Activated T-cell treated with anti-CD3 and anti-CD28 coated beads for 1 hour (primary cell): ENCODE measurements around the gene SMAD7.

Source experiments
- DNase-seq: peaks from one replicate; pipeline ENCODE4 v3.0.0-alpha.2; 2020; ENCODE audit warnings: low read depth

Gene SMAD7

DNA sequence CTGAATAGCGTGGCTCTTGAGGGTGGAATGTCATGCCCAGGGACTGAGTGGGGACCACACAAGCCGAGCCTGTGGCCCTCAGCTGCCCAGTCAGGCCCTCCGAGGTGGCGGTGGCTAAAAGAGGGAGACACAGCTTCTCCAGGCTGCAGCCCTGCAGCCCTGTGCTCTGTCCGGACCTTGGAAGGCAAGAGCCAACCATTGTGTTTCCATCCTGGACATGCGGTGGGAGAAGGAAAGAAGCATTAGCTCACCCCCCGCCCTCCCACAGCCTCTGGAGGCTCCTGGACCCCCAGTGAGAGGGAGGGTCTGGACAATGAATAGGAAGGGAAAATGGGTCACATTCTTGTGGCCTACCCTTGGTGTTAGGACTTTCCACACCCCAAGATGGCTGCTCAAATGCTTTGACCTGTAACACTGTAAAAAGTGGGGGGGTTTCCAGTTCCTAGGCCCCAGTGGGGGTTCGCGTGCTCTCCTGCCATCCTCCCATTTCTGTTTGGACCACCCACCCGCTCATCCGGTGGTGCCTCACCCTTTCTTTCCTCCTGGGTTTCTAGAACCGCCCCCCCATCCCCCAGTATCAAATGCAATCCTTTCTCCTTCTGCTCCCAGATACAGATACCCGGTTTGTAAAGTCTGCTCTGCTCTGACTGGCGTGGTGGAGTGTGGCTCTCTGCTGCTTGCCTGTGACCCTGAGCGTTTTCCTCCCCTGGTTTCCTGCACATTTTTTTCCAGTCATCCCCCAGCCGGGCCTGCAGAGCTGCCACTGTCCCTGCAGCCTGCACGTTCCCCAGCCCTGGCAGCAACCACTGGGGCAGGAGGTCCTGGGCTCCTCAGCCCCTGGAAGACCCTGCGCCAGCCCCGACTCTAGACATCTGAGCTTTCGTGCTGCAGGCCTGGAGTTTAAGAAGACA lies 36.3 kb upstream of the SMAD7 start:
- DNase-seq: no peak

DNA sequence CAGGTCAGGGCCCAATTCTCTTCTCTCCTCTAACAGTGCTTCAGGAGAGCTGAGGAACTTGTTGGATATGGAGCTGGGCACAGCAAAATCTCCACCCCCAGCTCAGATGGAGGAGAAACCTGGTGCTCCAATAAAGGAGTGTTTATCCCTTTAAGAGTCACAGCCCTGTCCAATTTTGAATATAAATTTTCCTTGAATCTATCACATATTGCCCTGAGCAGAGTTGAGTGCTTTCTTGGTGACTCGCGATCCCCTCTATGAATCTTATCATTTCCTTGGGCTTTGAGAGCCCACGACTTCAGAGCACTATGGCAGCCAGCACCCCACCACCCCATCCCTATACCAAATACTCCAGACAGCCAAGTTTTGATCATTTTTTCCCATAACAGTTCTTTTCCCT lies 34.4 kb upstream of the SMAD7 start:
- DNase-seq: no peak

DNA sequence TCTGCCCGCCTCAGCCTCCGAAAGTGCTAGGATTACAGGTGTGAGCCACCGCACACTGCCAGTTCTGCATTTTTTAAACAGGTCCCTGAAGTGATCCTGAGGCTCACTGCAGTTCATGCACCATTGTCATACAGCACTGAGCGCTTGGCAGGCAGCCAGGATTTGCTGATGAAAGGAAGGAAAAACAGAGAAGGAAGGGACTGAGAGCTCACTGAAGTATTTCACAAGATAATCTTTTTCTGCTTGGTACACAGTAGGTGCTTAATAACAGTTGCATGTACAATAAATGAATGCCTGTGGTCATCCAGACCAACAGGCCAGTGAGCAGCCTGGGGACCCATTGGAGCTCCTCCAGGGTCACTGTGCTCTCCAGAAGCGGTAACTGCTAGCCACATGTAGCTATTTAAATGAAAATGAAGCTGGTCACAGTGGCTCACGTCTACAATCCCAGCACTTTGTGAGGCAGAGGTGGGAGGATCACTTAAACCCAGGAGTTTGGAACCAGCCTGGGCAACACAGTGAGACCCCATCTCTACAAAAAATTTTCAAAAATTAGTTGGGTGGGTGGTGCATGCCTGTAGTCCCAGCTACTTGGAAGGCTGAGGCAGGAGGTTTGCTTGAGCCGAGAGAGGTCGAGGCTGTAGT lies 33.1 kb upstream of the SMAD7 start:
- DNase-seq: no peak

DNA sequence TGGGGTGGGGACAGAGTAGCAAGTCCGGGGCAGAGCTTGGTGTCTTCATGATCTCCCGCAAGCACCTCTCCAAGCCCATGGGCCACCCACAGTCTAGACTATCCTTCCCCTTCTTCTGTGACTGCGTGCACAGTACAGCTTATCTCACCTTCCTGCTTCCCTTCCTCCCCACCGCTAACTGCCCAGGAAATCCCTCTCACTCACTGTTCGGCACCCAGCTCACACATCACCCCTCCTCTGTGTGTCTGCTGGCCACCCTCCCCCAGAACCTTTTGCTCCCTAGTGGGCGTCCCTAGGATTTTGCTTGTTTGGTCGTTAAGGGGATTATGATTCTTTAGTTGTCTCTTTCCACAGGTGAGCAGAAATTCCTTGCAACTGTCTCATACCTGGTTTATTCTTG lies 31.5 kb upstream of the SMAD7 start:
- no peak for DNase-seq

DNA sequence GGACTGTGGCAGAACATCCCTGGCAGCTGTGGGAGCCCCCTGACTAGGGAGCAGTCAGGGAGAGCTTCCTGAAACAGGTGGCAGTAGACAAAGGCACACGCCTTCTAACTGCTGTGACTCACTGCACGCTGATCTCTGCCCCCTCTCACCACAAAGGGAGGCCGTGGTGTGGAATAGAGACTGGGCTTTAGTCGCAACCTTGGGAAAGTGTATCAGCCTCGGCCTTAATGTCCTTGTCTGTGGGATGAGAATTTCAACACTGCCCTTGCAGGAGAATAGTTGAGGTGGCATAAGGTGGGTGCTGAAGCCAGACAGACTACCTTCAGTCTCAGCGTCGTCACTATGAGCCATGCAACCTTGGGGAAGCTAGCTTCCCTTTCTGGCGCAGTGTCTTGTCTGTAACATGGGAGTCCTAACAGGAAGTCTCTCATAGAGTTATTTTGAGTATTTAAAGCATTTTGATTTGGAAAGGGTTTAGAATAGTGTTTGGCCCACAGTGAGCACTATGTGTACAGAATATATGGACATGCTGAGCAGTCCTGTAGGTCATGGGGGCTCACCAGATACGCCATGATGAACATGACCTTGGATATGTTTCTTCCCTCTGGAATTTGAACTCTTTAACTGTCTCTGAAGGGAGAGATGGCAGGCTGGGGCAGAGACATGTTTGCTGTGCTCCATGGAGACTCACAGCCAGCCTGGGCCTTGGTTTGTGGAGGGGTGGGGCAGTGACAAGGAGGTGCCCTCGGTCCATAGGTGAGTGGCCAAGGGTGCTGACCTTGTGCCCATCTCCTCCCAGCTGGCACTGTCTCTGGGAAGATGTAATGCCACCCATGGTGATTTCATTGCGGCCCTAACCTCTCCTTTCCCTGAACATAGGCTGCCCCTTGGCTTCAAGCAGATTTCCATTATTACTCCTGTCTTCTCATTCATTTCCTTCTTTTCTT lies 29.5 kb upstream of the SMAD7 start:
- no peak for DNase-seq

DNA sequence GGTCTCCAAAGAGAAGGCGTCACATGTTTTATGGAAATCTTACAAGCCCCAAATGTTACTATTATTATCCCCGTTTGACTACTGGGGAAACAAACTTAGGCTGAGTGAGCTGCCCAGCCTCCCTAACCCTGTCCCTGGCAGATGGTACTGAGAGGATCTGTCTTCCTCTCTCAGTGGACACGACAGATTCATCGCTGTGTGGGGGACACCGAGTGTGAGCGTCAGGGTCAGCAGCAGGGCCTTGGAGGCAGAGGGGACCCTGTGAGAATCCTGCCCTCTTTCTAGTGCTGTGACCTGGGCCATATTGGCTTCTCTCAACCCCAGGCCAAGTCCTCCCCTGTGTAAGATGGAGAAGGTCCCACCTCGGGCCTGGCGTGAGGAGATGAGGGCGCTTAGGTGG lies 27.1 kb upstream of the SMAD7 start:
- no peak for DNase-seq

DNA sequence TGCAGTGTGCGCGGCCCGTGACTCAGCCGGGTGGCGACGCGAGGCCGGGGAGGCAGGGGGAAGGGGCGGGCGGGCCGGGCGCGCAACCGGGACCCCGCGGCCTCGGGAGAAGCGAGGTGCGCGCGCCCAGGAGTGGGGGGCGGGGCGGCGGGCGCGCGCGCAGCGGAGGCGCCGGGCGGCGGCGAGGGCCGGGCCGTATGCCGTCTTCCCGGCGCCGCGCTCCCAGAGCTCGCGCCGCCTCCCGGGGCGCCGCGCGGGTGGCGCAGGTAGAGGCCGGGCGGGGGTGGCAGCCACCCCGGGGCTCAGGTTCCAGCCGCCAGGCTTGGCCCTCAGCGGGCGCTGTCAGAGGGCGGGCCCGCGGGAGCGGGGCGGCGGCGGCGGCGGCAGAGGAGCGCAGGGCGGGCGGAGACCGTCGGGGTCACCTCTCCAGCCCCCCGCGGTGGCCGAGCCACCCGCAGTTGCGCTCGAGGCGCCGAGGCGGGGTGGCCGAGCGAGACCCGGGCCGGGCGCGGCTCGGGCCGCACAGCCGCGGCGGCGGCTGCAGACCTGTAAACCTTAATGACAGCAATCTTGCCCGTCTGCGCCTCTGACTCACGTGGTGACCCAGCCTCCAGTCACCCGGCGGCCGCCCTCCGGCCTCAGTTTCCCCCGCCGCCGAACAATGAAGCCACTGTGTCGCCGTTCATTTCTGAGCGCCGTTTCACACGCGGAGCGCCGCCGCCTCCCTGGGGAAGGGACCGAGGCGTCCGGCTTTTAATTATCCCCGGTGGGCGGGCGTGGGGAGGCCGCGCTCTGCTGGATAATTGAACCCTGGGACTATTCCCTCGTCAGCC lies 25.3 kb upstream of the SMAD7 start:
- peak; percentile 39 for DNase-seq

DNA sequence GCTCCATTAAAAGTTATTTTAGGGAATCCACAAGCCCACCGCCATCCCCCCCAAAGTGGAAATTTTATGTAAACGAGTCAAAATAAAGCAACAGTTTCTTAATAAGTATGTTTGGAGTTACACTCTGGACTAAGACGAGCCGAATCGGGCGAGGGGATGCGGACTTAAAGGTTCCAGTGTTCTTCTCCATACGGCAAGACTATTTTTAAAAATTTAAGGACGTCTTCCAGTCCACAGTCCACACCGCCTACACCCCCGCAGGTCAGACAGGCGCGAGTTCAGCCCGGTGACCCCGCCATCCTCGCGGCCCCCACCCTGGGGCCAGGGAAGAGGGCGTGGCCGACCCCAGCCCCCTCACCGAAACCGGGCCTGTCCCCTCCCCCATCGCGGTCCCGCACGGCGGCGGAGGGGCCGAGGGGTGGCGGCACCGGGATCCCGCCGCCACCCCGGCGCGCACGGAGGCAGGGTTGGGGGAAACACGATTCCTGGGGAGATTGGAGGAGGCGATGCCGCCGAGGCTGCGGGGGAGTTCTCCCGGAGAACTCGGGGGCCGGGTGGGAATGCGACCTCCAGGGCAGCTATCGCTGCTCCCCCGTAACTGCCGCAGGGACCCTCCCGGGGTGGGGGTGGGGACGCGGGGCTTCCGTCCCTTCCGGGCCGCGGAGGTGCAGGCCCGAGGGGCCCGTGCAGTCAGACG lies 24.5 kb upstream of the SMAD7 start:
- no peak for DNase-seq

DNA sequence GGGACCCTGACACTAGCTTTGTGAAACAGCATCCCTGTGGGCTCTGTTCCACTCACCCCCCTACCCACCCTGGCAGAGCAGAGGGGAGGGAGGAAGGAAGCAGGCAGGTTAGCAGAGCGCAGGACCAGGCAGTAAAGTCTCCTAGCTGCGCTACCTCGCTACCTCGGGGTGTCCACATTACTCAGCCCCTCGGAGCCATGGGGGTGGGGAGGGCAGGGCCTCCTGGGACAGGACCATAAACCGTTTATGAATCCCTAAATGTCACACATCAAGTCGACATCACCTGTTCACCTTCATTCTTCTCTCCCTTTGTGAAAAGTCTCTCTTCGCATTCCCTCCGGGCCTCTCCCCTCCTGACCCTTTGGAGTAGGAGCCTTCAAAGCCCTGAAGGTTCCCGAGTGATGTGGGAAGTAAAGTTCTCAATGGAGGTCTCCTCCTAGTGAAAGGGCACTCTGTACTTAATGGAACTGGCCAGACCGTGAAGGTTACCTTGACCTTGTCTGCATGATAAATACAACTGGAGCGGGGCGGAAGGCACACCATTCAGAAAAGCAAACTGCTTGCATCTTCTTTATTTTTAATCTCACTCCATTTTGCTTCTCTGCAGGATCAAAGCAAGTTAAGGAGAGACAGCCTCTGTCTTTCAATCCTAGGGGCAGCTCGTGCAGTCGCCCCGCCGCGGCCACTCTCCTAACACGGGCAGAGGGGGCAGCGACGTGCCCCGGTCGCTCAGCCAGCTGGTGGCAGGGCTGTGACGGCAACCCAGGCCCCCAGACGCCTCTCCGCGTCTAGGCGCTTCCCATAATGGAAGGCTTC lies 23.7 kb upstream of the SMAD7 start:
- no peak for DNase-seq

DNA sequence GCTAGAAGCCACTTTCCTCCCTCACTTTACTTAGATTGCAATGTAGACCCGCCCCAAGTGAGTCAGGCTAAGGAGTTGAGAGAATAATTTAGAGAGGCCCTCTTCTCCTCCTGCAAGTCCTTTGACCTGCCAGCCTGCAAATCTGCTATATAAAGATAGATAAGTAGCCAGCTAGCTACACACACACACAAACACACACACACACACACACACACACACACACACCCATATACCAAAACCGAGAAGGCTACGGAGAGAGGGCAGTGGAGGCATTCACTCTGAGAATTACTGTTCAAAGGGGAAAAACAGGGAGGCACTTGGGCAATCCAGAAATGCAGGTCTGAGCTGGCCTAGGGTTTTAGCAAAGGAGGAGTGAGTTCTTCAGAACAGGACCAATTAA lies 23.0 kb upstream of the SMAD7 start:
- no peak for DNase-seq

DNA sequence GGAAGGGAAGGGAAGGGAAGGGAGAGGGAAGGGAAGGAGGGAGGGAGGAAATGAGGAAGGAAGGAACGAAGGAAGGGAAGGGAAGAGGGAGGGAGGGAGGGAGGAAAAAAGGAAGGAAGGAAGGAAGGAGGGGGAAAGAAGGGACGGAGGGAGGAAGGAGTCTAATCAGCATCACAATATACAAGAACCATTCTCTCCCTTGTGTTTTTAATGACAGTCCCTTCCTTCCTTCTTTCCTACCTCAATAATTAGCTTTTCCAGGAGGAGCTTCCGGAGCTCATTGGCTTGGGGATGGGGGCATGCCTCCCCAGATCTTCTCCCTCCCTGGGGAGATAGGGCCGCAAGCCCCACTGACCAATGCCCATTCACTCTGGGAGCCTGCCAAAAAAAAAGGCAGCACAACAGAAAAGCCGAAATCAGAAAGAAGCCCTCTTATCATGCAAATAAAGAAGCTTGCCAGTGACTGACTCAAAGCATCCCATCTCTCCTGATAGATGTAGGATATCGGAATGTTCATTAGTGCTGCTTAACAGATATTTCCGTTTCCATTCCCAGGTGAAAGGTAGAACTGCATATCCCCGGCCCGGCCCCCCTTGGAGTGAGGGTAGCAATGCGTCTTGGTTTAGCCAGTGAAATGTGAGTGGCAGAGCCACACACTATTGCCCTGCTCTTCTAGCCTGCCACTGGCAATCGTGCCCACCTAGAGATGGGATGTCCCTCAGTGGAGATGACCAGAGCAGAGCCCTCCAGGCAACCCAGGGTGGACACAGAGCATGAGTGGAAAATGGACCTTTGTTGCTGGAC lies 17.8 kb upstream of the SMAD7 start:
- no peak for DNase-seq

DNA sequence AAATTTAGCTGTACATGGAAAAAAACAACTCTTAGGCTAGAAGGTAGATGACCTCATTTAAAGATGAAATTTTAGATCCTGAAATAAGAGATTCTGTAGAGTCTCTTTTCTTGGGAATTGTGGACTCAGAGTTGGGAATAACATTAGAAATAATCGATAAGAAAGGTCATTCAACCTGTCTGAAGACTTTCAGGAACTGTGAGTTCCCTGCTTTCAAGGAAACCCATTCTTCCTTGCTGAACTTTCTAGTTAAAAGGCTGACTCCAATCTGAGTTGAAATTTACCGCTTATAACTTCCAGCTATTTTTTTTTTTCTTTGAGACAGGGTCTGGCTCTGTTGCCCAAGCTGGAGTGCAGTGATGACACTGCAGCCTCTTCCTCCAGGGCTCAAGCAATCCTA lies 16.8 kb upstream of the SMAD7 start:
- no peak for DNase-seq

DNA sequence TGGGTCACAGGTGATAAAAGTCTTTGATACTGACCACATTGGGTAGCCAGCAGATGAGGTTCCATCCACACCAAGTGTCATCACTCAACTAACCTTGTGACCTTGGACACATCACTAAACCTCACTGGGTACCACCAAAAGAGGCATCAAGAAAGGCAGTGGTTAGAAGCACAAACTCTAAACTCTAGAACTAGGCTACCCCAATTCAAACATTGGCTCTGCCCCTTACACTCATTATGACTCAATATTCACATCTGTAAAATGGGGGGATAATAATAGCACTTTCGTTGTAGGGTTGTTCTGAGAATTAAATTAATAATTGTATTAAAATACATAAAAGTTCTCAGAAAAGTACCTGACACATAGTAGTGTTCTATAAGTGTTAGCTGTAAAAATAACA lies 15.8 kb upstream of the SMAD7 start:
- no peak for DNase-seq

DNA sequence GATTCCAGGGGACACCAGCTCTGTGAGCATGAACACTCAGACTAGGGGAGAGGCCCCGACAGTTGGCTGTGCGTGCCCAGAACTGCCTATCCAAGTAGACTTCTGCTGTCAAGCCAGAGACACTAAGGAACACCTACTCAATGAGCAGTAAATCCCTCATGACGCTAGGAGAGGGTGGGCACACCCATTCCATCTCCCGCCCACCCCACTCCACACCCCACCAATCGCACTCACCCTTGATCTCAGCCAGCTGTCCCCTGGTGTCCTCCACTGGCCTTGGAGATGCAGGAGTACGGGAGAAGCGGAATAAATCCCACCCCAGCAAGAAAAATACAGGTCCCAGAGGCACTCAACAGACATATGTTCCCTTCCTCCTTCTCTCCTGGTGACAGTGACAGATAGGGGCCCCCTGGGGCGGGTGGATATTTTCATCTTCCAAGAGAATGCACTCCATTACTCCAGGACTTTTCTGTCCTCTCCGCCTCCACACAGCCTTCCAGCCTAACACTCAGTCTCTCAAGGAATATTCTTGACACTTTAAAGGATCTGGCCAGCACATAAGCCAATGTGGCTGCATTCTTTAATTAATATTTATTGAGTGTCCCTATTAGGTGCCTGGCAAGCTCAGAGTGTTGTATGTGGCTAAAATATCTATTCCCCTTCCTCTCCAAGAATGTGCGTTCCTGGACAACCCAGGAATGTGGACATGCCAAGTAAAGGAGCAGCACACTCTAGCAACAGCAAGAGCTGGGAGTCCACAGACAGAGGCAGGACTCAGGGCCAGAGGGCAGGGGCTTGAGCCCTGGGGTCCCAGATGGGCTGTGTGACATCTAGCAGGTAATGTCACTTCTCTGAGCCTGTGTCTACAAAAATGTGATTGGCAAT lies 13.1 kb upstream of the SMAD7 start:
- DNase-seq: no peak

DNA sequence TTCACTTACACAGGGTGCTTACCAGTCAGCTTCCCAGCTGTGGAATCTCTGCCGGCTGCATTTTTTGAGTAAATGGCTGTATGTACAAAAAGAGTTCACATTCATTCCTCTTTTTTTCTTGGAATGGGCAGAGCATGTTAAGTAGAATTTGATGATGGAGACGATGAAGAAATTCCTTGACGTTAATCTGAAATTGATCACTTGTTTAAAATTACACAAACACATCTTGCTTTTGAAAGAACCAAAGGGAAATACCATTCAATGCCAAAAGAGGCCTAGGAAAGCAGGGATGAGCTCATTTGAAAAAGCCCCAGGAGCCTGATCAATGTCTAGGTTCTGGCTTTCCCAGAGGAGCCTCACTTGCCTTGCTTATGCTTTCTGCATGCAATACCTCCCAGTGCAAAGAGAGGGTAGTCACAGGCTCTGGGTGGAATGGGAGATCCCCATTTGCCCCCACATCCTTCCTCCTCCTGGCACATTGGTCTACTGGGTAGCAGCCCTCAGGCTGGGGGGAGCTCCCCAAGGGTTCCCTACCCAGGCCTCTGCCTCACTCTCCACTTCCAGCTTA lies 12.3 kb upstream of the SMAD7 start:
- no peak for DNase-seq

DNA sequence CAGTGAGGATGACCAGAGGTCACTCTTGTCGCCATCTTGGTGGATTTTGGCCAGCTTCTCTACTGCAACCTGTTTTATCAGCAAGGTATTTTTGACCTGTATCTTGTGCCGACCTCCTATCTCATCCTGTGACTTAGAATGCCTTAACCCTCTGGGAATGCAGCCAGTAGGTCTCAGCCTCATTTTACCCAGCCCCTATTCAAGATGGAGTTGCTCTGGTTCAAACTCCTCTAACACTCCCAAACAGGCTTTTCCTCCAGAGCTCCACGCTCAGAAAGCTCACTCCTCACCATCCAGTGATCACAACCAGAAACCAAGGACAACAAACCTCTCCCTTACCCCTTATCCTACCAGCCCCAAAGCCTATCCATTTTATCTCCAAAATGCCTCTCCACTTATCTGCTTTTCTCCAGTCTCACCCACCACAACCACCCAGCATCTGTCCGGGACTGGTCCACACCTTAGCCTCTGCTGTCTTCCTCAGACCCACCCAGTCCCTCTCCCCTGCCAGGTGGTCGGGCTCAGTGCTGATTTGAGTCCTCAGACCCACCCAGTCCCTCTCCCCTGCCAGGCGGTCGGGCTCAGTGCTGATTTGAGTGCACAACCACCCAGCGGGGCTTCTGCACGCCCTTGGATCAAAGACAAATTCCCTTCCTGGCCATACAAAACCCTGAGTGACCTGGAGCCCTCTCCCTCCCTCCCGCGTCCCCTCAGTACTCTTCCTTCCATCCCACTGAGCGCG lies 11.7 kb upstream of the SMAD7 start:
- DNase-seq: no peak

DNA sequence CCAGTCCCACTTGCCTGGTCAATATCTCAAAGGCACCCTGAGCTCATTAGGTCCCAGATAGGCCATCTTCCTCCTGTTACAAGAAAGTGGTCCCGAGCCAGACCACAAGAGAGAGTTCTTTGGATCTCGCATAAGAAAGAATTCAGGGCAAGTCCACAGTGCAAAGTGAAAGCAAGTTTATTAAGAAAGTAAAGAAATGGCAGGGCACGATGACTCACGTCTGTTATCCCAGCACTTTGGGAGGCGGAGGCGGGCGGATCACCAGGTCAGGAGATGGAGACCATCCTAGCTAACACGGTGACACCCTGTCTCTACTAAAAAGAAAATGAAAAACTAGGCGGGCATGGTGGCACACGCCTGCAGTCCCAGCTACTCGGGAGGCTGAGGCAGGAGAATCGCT lies 10.8 kb upstream of the SMAD7 start:
- DNase-seq: no peak
